ENCODE results near the gene JAKMIP3.

DNA sequence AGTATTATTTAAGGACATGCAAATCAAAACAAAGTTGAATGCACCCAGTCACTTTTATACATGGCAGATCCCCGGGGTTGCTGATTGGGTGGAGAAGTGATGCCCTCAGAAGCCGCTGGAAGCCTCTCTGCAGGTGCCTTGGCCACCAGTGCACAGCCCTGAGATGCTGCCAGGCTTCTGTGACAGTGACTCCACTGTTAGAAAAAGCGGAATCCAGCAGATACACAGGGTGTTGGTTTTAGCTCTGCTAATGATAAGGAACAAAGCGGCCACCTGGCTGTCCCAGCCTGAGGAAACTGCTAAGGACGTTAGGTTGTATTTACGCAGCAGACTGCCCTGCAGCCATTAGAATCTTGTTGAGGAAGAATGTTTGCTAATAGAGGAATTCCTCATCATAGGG is 47.5 kb downstream of the JAKMIP3 start:
- no peak for TF ChIP-seq TAF1 (IDR thresholded peaks at IDR 0.05; ENCODE audit: borderline replicate concordance, insufficient read depth, low read length)
- TF ChIP-seq POLR2AphosphoS5 (IDR thresholded peaks at IDR 0.05; ENCODE audit: low read depth, low read length): no peak
- no peak for TF ChIP-seq REST (IDR thresholded peaks at IDR 0.05; ENCODE audit: insufficient read depth in 1 of 2, low read depth in 2 of 2, low read length in 2 of 2)
